GM12801 (cell line): ENCODE measurements around the gene ARHGAP24.

Source experiments
- TF ChIP-seq, protein P1 (sequence below): IDR thresholded peaks from one replicate; pipeline ENCODE4 v1.5.1; 2011; ENCODE audit warnings: control low read depth; ENCODE audit not compliant: insufficient read length; ENCODE audit errors: extremely low read depth

The ARHGAP24 gene

DNA sequence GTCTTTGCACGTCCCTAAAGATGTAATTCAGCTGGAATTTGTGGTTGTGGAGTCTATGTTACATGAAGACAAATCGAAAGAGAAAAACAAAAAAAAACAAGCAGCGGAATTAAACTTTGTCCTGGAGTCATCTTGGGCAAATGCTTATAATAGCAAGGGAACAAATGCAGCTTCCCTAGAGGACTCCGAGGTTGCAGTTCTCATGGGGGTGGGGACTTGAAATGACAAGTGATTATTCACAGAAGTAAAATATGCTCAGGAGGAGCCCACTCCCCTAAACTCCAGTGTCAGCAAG is 362.4 kb downstream of the ARHGAP24 start:
- TF ChIP-seq, protein P1, sequence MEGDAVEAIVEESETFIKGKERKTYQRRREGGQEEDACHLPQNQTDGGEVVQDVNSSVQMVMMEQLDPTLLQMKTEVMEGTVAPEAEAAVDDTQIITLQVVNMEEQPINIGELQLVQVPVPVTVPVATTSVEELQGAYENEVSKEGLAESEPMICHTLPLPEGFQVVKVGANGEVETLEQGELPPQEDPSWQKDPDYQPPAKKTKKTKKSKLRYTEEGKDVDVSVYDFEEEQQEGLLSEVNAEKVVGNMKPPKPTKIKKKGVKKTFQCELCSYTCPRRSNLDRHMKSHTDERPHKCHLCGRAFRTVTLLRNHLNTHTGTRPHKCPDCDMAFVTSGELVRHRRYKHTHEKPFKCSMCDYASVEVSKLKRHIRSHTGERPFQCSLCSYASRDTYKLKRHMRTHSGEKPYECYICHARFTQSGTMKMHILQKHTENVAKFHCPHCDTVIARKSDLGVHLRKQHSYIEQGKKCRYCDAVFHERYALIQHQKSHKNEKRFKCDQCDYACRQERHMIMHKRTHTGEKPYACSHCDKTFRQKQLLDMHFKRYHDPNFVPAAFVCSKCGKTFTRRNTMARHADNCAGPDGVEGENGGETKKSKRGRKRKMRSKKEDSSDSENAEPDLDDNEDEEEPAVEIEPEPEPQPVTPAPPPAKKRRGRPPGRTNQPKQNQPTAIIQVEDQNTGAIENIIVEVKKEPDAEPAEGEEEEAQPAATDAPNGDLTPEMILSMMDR = no peak

- TF ChIP-seq, protein P1 = no peak
Observed at GRCh38 chr4:85842540-85842939, 367.6 kb downstream of the ARHGAP24 start.

GRCh38 chr4:85854546-85854945 is 379.6 kb downstream of the ARHGAP24 start:
- TF ChIP-seq, protein P1 = no peak

DNA sequence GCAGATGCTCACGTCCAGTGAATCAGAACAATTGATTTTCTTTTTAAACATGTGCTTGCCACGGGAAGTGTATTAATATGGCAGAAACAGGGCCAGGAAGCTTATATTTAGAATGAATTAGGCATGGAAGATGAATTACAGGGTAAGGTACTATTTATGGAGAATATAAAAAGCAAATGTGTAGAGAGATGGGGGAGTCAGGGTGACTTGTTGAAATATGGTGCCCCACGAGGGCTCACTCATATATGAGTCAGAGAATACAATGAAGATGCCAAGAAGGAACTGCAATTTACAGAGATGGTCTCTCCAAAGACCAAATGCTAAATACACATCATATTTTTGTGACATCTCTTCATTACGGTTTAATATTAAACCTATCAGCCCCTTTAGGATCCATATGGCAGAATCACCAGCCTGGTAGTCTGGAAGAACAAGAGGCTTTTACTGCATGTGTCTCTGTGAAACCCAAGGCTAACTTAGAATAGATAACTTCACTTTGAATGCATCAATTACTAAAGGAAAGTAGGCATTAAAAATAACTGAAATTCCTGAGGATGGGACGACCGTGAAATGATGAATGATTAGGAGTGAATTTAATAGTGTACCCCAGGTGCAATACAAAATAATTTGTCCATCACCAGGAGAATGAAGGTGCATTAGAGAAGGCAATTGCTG is 385.3 kb downstream of the ARHGAP24 start:
- TF ChIP-seq, protein P1 = no peak

- TF ChIP-seq, protein P1 = no peak
Observed at GRCh38 chr4:85861064-85861765, 386.3 kb downstream of the ARHGAP24 start.

- TF ChIP-seq, protein P1 = no peak
Observed at GRCh38 chr4:85862896-85863295, 387.9 kb downstream of the ARHGAP24 start.

GRCh38 chr4:85864259-85865205 is 389.6 kb downstream of the ARHGAP24 start:
- TF ChIP-seq, protein P1 = no peak
